HepG2 (cell line): ENCODE data around the gene CPEB4. TPM values are rescaled to one million over a fixed set of nuclear protein-coding genes. Genes with fewer than 3 reads are reported as not detected.

Experiments
- FOXM1 ChIP-seq: sonication (generic); formaldehyde crosslinking; IDR thresholded peaks from 2 replicates; pipeline ENCODE4 v1.5.0; 2020; ENCODE audit warnings: missing genetic modification reagents
- HMGXB4 ChIP-seq, 2 experiments: sonication (generic) in 1 of 2; formaldehyde crosslinking in 1 of 2; IDR thresholded peaks; 2 replicates each; pipeline versions ENCODE4 v1.4.0 to v1.6.1; 2018 to 2020; ENCODE audit warnings: missing genetic modification reagents in 2 of 2, borderline replicate concordance in 1 of 2, low read depth in 1 of 2, mild to moderate bottlenecking in 1 of 2, missing biosample characterization in 1 of 2
- JUND ChIP-seq: sonication (generic); formaldehyde crosslinking; IDR thresholded peaks from 2 replicates; pipeline ENCODE4 v1.8.0; 2022; ENCODE audit warnings: mild to moderate bottlenecking, missing genetic modification reagents
- MIER3 ChIP-seq: IDR thresholded peaks from 2 replicates; pipeline ENCODE4 v1.6.1; 2016; ENCODE audit warnings: missing compliant biosample characterization, borderline replicate concordance
- RAD21 ChIP-seq: fragments of 450-650 bp; formaldehyde crosslinking; IDR thresholded peaks from 2 replicates; pipeline ENCODE4 v1.5.0; 2020; ENCODE audit warnings: mild to moderate bottlenecking
- RFX1 ChIP-seq: fragments of 450-650 bp; IDR thresholded peaks from 2 replicates; pipeline ENCODE4 v1.6.1; 2017
- RFXAP ChIP-seq: sonication (generic); formaldehyde crosslinking; IDR thresholded peaks from 2 replicates; pipeline ENCODE4 v1.4.0; 2020; ENCODE audit warnings: missing genetic modification reagents, borderline replicate concordance
- SRY ChIP-seq: sonication (generic); formaldehyde crosslinking; IDR thresholded peaks from 2 replicates; pipeline ENCODE4 v1.8.0; 2022; ENCODE audit warnings: mild to moderate bottlenecking, missing genetic modification reagents
- TEAD2 ChIP-seq: sonication (generic); formaldehyde crosslinking; IDR thresholded peaks from 2 replicates; pipeline ENCODE4 v1.9.0; 2021; ENCODE audit warnings: missing genetic modification reagents
- TRAFD1 ChIP-seq: sonication (generic); formaldehyde crosslinking; IDR thresholded peaks from 2 replicates; pipeline ENCODE4 v1.5.1; 2020; ENCODE audit warnings: missing genetic modification reagents, mild to moderate bottlenecking, borderline replicate concordance
- ZBTB8A ChIP-seq: sonication (generic); formaldehyde crosslinking; IDR thresholded peaks from 2 replicates; pipeline ENCODE4 v1.4.0; 2020; ENCODE audit warnings: mild to moderate bottlenecking, low read depth, missing genetic modification reagents, borderline replicate concordance
- ZNF20 ChIP-seq: sonication (generic); formaldehyde crosslinking; IDR thresholded peaks from 2 replicates; pipeline ENCODE4 v1.4.0; 2020; ENCODE audit warnings: mild to moderate bottlenecking, moderate library complexity, missing genetic modification reagents
- ZNF230 ChIP-seq: sonication (generic); formaldehyde crosslinking; IDR thresholded peaks from 2 replicates; pipeline ENCODE4 v1.4.0; 2020; ENCODE audit warnings: mild to moderate bottlenecking, missing genetic modification reagents
- ZSCAN12 ChIP-seq: sonication (generic); formaldehyde crosslinking; IDR thresholded peaks from 2 replicates; pipeline ENCODE4 v1.9.0; 2021; ENCODE audit warnings: mild to moderate bottlenecking, missing genetic modification reagents
- polyA plus RNA-seq, 8 experiments: library from polyadenylated mRNA; depleted of rRNA in 3 of 8; stranded (reverse) in 7 of 8; unstranded in 1 of 8; fragments of >200 nt; fragmentation: Illumina TruSeq in 4 of 8; extraction: Trizol in 4 of 8; gene quantifications; 2 replicates each; pipeline versions ENCODE4 v1.2.1 to v1.2.3, GENCODE V29; 2011 to 2016; ENCODE audit warnings: low read depth in 4 of 8, missing spikeins in 1 of 8, mixed read lengths in 1 of 8; ENCODE audit not compliant: insufficient read depth in 1 of 8
- total RNA-seq, 5 experiments: library from RNA; depleted of rRNA; stranded (reverse); fragments of >200 nt; fragmentation: Illumina TruSeq; extraction: Trizol; gene quantifications; 2 replicates each; pipeline ENCODE4 v1.2.3, GENCODE V29; 2016; ENCODE audit warnings: low read depth in 1 of 5
- TF ChIP-seq, protein P1 (sequence below): sonication (generic); formaldehyde crosslinking; conservative IDR thresholded peaks from 2 replicates; pipeline ENCODE4 v1.5.0; 2020; ENCODE audit warnings: missing genetic modification reagents
- TF ChIP-seq, protein P2 (sequence below), 2 experiments: sonication (generic) in 1 of 2; formaldehyde crosslinking in 1 of 2; IDR thresholded peaks; 2 replicates each; pipeline versions ENCODE4 v1.4.0 to v1.6.1; 2016 to 2020; ENCODE audit warnings: borderline replicate concordance in 1 of 2, low read depth in 1 of 2, mild to moderate bottlenecking in 1 of 2, missing genetic modification reagents in 1 of 2
- TF ChIP-seq, protein P3 (sequence below): sonication (generic); formaldehyde crosslinking; IDR thresholded peaks from 2 replicates; pipeline ENCODE4 v1.4.0; 2020; ENCODE audit warnings: missing genetic modification reagents

CPEB4 gene
- total and polyA plus RNA-seq, 2 of the 13 experiments (the other 11 are each of a cell fraction or from before 2014, with no cell fraction given): 7.7 to 26.7 TPM

GRCh38 chr5:173887610-173888472 lies at the start of gene CPEB4 (continued):
- TF ChIP-seq HMGXB4 (CRISPR knock-in tag; IDR thresholded peaks at IDR 0.05; ENCODE audit: borderline replicate concordance in 1 of 2, low read depth in 1 of 2) (peak; percentile 16 to 57; a peak in 3 of 4 replicates), RFXAP (no peak), MIER3 (CRISPR knock-in tag) (no peak), JUND (CRISPR knock-in tag) (no peak), FOXM1 (no peak), ZNF20 (CRISPR knock-in tag) (no peak), TRAFD1 (CRISPR knock-in tag) (no peak), TEAD2 (CRISPR knock-in tag) (no peak), RAD21 (CRISPR knock-in tag) (no peak), ZNF230 (CRISPR knock-in tag) (peak; percentile 85; the same call in 1 of the 2 replicates), RFX1 (no peak), ZBTB8A (CRISPR knock-in tag) (peak; percentile 78; the same call in 1 of the 2 replicates), ZSCAN12 (CRISPR knock-in tag) (no peak), SRY (no peak)
- TF ChIP-seq, protein P1, sequence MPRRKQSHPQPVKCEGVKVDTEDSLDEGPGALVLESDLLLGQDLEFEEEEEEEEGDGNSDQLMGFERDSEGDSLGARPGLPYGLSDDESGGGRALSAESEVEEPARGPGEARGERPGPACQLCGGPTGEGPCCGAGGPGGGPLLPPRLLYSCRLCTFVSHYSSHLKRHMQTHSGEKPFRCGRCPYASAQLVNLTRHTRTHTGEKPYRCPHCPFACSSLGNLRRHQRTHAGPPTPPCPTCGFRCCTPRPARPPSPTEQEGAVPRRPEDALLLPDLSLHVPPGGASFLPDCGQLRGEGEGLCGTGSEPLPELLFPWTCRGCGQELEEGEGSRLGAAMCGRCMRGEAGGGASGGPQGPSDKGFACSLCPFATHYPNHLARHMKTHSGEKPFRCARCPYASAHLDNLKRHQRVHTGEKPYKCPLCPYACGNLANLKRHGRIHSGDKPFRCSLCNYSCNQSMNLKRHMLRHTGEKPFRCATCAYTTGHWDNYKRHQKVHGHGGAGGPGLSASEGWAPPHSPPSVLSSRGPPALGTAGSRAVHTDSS (CRISPR knock-in tag): no peak
- TF ChIP-seq, protein P2, sequence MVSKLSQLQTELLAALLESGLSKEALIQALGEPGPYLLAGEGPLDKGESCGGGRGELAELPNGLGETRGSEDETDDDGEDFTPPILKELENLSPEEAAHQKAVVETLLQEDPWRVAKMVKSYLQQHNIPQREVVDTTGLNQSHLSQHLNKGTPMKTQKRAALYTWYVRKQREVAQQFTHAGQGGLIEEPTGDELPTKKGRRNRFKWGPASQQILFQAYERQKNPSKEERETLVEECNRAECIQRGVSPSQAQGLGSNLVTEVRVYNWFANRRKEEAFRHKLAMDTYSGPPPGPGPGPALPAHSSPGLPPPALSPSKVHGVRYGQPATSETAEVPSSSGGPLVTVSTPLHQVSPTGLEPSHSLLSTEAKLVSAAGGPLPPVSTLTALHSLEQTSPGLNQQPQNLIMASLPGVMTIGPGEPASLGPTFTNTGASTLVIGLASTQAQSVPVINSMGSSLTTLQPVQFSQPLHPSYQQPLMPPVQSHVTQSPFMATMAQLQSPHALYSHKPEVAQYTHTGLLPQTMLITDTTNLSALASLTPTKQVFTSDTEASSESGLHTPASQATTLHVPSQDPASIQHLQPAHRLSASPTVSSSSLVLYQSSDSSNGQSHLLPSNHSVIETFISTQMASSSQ (IDR thresholded peaks at IDR 0.05; ENCODE audit: low read depth): no peak
- TF ChIP-seq, protein P2 (CRISPR knock-in tag; IDR thresholded peaks at IDR 0.05; ENCODE audit: borderline replicate concordance): peak; percentile 59; the same call in 1 of the 2 replicates
- TF ChIP-seq, protein P3, sequence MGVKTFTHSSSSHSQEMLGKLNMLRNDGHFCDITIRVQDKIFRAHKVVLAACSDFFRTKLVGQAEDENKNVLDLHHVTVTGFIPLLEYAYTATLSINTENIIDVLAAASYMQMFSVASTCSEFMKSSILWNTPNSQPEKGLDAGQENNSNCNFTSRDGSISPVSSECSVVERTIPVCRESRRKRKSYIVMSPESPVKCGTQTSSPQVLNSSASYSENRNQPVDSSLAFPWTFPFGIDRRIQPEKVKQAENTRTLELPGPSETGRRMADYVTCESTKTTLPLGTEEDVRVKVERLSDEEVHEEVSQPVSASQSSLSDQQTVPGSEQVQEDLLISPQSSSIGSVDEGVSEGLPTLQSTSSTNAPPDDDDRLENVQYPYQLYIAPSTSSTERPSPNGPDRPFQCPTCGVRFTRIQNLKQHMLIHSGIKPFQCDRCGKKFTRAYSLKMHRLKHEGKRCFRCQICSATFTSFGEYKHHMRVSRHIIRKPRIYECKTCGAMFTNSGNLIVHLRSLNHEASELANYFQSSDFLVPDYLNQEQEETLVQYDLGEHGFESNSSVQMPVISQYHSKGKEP: no peak
